ENCODE data around the gene IFT172. TPM values are rescaled to one million over a fixed set of nuclear protein-coding genes. Genes with fewer than 3 reads are reported as not detected.
A peak's percentile ranks its signal among the peaks of the same experiment; 100 is the strongest.
"Not testable (repeated sequence)": the region's sequence is repeated elsewhere in the genome, so short reads cannot be mapped to it uniquely, and the experiment has no call there.

IFT172 gene
- 10 to 100 TPM; 11.1 to 17.4 TPM for total RNA-seq

DNA sequence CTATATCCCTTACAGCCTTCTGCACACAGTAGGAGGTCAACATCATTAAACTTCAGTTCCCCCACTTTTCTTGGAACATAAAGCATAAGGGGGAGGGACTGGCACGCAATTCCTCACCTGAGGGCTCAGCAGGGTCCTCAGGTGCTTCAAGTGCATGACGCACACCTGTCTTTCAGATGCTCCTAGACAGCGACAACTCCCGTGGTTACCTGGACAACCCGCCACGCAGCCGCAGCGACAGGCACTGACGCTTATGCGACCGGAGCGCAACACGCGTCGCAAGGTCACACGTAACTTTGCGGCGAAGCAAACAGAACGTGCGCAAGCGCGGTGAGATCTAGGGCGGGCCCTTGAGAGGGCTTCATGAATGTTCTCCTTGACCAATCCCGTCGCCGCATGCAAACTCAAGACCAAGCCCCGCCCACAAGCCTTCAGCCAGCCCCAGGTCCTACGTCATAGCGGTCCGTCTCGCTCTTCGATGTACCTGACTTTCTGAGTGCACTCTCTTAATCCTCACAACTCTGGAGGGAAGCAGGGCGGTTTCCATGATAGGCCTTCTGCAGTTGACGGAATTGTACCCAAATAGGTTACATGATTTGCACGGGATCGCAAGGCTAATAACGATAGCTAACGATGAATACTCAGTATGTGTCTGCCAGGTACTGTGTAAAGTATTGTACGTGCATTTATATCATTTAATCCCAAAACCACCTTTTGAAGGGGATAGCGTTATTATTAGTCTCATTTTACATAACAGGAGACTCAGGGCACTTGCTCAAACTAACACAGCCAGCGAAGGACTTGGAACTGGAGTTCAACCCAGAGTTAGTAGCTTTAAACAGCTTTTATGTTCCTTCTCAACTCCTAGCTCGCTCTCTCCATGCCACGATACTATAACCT is at the start of gene IFT172:
IFT172 (minus strand) TSS at position 246 of the 900 bp plus-strand sequence; CDS start at position 156, 90 bp downstream.
- Mint-ChIP-seq H3K4me1 (ENCODE audit: low read depth in 2 of 2) (peaks cover 19 to 20% of the 10 kb centered on the region in 2 donors), H3K4me3 (peak within 1 kb of the TSS; percentile 96), H3K9me3 (no peaks in the 10 kb centered on the region), H3K27me3 (peaks cover 11 to 15% of the 10 kb centered on the region in 2 donors), H3K27ac (peak within 1 kb of the TSS; percentile 73 to 86), H3K36me3 (no peaks in the 10 kb centered on the region)
- DNase-seq (ENCODE audit: low spot score) (peak; percentile 99), ATAC-seq (peak; percentile 97 to 98)

GRCh38 chr2:27538839-27539450 is 49.4 kb upstream of the IFT172 start:
- H3K36me3 Mint-ChIP-seq; DNase-seq (ENCODE audit: low spot score); H3K4me1 Mint-ChIP-seq (ENCODE audit: low read depth in 2 of 2); H3K27ac Mint-ChIP-seq; ATAC-seq; H3K9me3 Mint-ChIP-seq; H3K4me3 Mint-ChIP-seq: not testable (repeated sequence)
- H3K27me3 Mint-ChIP-seq, result peaks cover 20 to 23% of the 10 kb centered on the region in 2 donors

DNA sequence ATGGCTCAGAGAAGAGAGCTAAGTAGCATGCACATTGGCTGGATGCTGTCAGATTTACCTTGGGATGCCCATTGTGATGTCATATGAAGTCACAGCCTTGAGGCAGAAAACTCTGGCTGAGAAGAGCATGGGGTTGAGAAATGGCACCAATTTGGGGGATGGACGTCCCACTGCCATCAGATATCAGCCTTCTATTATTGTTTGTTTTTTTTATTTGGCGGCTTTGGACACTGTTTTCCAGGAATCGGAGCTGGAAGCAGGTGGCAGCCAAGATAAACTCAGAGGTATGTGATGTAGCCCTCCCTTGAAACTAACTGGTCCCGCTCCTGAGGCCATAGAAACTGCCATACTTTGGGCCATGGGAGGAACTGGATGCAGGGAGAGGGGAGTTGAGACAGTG is 47.7 kb upstream of the IFT172 start:
- H3K27ac Mint-ChIP-seq, result no peak overlapping the region
- no peaks in the 10 kb centered on the region for H3K4me1 Mint-ChIP-seq (ENCODE audit: low read depth in 2 of 2)
- no peak for DNase-seq (ENCODE audit: low spot score)

DNA sequence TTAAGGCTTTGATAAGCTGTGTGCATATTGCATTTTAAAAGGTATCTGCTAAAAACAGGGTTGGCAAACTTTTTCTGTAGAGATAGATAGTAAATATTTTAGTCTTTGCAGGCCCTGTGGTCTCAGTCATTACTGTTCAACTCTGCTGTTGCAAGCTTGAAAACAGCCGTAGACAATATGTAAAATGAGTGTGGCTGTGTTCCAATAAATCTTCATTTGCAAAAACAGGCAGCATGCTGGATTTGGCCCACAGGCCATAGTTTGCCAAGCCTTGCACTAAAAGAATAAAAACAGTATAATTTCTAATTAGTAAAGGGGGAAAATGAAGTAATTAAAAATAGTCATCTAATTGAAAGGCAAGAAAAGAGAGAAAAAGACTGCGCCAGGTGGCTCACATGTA is 42.4 kb upstream of the IFT172 start:
- Mint-ChIP-seq H3K27me3 (peaks cover 21 to 25% of the 10 kb centered on the region in 2 donors), H3K27ac (no peak overlapping the region), H3K4me3 (no peak overlapping the region), H3K9me3 (no peaks in the 10 kb centered on the region), H3K4me1 (ENCODE audit: low read depth in 2 of 2) (no peaks in the 10 kb centered on the region), H3K36me3 (no peaks in the 10 kb centered on the region)
- ATAC-seq (no peak), DNase-seq (ENCODE audit: low spot score) (no peak)

More for the DNA sequence above, 47.7 kb upstream of the IFT172 start:
- Mint-ChIP-seq H3K27me3 (peaks cover 22 to 27% of the 10 kb centered on the region in 2 donors), H3K4me3 (no peak overlapping the region), H3K9me3 (no peaks in the 10 kb centered on the region), H3K36me3 (no peaks in the 10 kb centered on the region)
- no peak for ATAC-seq

DNA sequence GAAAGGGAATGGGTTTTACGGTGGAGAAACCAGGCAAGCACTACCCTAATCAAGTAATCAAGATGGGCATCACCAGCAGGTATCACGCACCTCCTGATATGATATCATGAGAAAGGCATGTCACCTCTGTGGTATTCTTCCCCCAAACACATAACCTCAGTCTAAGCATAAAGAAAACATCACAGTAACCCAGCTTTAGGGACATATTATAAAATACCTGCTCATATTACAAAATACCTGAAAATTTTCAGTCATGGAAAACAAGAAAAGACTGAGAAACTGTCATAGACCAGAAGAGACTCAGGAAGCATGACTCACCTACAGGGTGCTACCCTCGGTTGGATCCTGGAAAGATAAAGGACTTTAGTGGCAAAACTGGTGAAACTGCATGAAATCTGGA is 37.6 kb upstream of the IFT172 start:
- ATAC-seq (no peak), DNase-seq (ENCODE audit: low spot score) (no peak)
- Mint-ChIP-seq H3K4me1 (ENCODE audit: low read depth in 2 of 2) (no peaks in the 10 kb centered on the region), H3K27ac (no peak overlapping the region), H3K9me3 (no peaks in the 10 kb centered on the region), H3K4me3 (no peak overlapping the region), H3K36me3 (no peaks in the 10 kb centered on the region), H3K27me3 (peaks cover 32 to 42% of the 10 kb centered on the region in 2 donors)

GRCh38 chr2:27522400-27522945 is 32.9 kb upstream of the IFT172 start:
- DNase-seq (ENCODE audit: low spot score) (no peak), ATAC-seq (no peak)
- no peaks in the 10 kb centered on the region for H3K4me1 Mint-ChIP-seq (ENCODE audit: low read depth in 2 of 2)
- H3K36me3 Mint-ChIP-seq, result no peaks in the 10 kb centered on the region
- H3K9me3 Mint-ChIP-seq, result no peaks in the 10 kb centered on the region
- no peak overlapping the region for H3K27ac Mint-ChIP-seq
- peaks cover 27 to 36% of the 10 kb centered on the region in 2 donors for H3K27me3 Mint-ChIP-seq
- H3K4me3 Mint-ChIP-seq, result no peak overlapping the region

DNA sequence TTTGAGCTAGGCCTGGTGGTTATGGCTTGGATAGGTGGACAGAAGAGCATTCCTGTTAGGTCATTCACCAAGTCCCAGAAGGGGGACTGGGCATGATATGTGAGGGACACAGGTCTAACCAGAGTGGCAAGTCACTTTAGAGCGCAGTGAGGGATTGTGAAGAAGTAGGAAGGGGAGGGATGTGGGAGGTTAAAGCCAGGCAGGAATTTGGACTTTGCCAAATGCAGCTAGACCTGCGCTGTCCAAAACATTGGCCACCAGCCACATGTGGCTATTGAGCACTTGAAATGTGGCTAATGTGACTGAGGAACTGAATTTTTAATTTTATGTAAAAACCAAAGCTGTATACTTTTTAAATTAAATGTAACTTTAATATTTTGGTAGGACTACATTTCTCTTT is 30.8 kb upstream of the IFT172 start:
- DNase-seq (ENCODE audit: low spot score) (no peak), ATAC-seq (no peak)
- H3K4me3 Mint-ChIP-seq, result no peak overlapping the region
- H3K9me3 Mint-ChIP-seq, result no peaks in the 10 kb centered on the region
- no peak overlapping the region for H3K27ac Mint-ChIP-seq
- no peaks in the 10 kb centered on the region for H3K4me1 Mint-ChIP-seq (ENCODE audit: low read depth in 2 of 2)
- H3K36me3 Mint-ChIP-seq, result no peaks in the 10 kb centered on the region
- H3K27me3 Mint-ChIP-seq, result peaks cover 18 to 22% of the 10 kb centered on the region in 2 donors

DNA sequence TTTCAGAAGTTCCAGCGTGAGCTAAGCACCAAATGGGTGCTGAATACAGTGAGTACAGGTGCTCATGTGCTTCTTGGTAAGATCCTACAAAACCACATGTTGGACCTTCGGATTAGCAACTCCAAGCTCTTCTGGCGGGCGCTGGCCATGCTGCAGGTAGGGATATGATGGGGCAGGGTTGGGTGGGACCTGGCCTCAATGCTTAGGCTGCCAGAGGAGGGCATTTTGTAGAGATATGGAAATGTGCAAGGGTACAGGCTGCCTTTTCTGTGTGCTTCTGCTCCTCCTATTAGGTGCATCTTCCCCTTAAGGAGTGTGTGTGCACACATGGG is 29.2 kb upstream of the IFT172 start:
- DNase-seq (ENCODE audit: low spot score), result no peak
- H3K36me3 Mint-ChIP-seq, result no peaks in the 10 kb centered on the region
- no peak for ATAC-seq
- H3K27ac Mint-ChIP-seq, result no peak overlapping the region
- no peaks in the 10 kb centered on the region for H3K4me1 Mint-ChIP-seq (ENCODE audit: low read depth in 2 of 2)
- no peaks in the 10 kb centered on the region for H3K9me3 Mint-ChIP-seq
- no peak overlapping the region for H3K4me3 Mint-ChIP-seq
- H3K27me3 Mint-ChIP-seq, result peaks cover 16 to 20% of the 10 kb centered on the region in 2 donors

DNA sequence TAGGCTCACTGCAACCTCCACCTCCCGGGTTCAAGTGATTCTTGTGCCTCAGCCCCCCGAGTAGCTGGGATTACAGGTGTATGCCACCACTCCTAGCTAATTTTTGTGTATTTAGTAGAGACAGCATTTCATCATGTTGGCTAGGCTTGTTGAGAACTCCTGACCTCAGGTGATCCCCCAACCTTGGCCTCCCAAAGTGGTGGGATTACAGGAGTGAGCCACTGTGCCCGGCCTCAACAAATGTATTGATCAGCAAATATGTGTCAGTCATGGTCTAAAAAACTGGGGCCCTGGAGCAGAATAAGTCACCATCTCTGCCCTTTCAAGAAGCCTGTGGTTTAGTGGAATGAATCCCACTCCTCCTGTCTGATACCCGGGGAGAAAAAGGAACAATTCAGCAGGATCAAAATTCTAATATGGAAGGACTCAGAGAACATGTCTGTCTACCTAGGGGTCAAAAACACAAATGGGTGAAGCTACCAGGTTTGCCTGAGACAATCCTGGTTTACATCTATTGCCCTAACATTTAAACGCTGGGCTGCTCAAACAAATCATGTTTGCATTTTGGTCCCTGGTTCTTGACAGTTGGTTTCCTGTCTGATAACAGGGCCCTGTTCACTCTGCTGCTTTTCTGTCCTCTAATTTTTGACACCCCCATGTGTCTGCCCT is 28.7 kb upstream of the IFT172 start:
- Mint-ChIP-seq H3K4me3 (no peak overlapping the region), H3K4me1 (ENCODE audit: low read depth in 2 of 2) (no peaks in the 10 kb centered on the region), H3K27me3 (peaks cover 15 to 20% of the 10 kb centered on the region in 2 donors), H3K27ac (no peak overlapping the region), H3K9me3 (no peaks in the 10 kb centered on the region), H3K36me3 (no peaks in the 10 kb centered on the region)
- ATAC-seq (no peak), DNase-seq (ENCODE audit: low spot score) (no peak)

GRCh38 chr2:27509326-27509725 is 19.8 kb upstream of the IFT172 start:
- H3K4me1 Mint-ChIP-seq (ENCODE audit: low read depth in 2 of 2), result no peaks in the 10 kb centered on the region
- no peaks in the 10 kb centered on the region for H3K36me3 Mint-ChIP-seq
- no peak overlapping the region for H3K27ac Mint-ChIP-seq
- DNase-seq (ENCODE audit: low spot score), result no peak
- no peak overlapping the region for H3K4me3 Mint-ChIP-seq
- no peak for ATAC-seq
- peaks cover 9 to 13% of the 10 kb centered on the region in 2 donors for H3K27me3 Mint-ChIP-seq
- no peaks in the 10 kb centered on the region for H3K9me3 Mint-ChIP-seq

DNA sequence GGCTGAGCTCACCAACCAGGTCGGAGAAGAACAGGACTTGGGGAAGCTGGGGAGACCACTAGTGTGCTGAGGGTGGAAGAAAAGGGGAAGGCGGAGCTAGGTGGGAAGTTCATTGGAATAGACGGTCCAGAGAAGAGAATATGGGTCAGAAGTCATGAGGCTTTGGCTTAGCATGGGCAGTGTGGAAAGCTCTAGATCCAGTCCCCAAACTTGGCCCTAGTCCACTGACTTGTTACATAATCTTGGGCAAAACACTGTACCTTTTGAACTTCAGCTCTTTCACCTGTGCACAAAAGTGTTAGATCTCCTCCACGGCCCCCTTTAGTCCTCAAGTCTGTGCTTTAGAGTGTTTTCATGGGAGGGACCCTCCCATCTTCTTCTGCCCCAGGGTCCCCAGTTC is 17.8 kb upstream of the IFT172 start:
- H3K4me3 Mint-ChIP-seq, result no peak overlapping the region
- no peaks in the 10 kb centered on the region for H3K36me3 Mint-ChIP-seq
- peaks cover 0 to 2% of the 10 kb centered on the region in 2 donors for H3K27me3 Mint-ChIP-seq
- no peak overlapping the region for H3K27ac Mint-ChIP-seq
- no peak for ATAC-seq
- no peak for DNase-seq (ENCODE audit: low spot score)
- H3K4me1 Mint-ChIP-seq (ENCODE audit: low read depth in 2 of 2), result no peaks in the 10 kb centered on the region
- no peaks in the 10 kb centered on the region for H3K9me3 Mint-ChIP-seq

DNA sequence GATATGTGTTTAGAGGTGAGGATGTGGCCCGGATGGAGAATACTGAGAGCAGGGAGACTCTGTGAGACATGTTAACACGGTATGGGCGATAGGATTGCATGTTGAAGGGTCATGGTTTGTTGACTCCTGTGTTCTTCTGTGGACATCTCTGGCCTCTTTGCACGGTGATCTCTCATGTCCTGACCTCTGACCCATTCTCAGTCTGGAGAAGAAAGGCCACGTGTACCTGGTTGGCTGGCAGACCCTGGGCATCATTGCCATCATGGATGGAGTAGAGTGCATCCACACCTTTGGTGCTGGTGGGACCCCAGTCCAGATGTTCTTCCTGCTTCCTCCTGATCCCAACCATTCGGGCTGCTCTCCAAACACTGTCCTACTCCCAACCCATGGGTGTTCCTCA is 17.0 kb upstream of the IFT172 start:
- H3K27me3 Mint-ChIP-seq, result no peaks in the 10 kb centered on the region
- no peak for DNase-seq (ENCODE audit: low spot score)
- ATAC-seq, result no peak
- no peaks in the 10 kb centered on the region for H3K4me1 Mint-ChIP-seq (ENCODE audit: low read depth in 2 of 2)
- no peaks in the 10 kb centered on the region for H3K9me3 Mint-ChIP-seq
- H3K27ac Mint-ChIP-seq, result no peak overlapping the region
- H3K36me3 Mint-ChIP-seq, result no peaks in the 10 kb centered on the region
- H3K4me3 Mint-ChIP-seq, result no peak overlapping the region

DNA sequence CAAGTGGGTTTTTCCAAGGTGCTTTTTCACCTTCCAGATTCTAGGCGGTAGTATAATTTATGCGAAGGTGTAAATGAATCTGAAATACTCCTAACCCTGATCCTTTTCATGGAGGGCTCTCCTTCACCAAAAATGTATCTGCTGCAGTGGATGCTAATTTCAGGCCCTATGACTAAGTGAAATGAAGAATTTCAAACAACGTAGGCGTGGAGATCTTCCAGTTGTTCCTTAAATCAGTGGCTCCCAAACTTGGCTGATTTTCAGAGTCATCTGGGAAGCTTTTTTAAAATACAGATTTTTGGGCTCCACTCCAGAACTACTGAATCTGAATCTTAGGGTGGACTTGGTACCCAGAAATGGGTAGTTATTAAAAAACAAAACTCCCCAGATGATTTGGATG is 12.6 kb upstream of the IFT172 start:
- H3K4me1 Mint-ChIP-seq (ENCODE audit: low read depth in 2 of 2), result no peaks in the 10 kb centered on the region
- DNase-seq (ENCODE audit: low spot score) (no peak), ATAC-seq (no peak)
- no peaks in the 10 kb centered on the region for H3K9me3 Mint-ChIP-seq
- no peaks in the 10 kb centered on the region for H3K36me3 Mint-ChIP-seq
- peaks cover 14 to 24% of the 10 kb centered on the region in 2 donors for H3K27me3 Mint-ChIP-seq
- H3K4me3 Mint-ChIP-seq, result no peak overlapping the region
- no peak overlapping the region for H3K27ac Mint-ChIP-seq

DNA sequence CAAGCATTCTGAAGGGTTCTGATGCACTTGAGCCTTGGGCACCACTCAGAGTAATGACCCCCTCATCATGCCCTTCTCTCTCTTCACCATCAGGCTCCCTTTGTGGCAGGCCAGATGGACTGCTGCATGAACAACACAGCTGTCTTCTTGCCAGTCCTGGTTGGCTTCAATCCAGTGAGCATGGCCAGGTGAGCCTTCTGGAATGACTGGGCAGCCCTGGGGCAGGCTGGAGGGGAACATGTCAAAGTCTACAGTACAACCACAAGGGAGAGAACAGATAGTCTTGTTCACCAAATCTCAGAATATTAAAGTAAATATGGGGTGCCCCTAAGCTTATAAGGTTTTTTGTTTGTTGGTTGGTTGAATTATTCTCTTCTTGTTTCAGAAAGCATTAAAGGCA is 11.5 kb upstream of the IFT172 start:
- Mint-ChIP-seq H3K36me3 (no peaks in the 10 kb centered on the region), H3K27me3 (peaks cover 21 to 34% of the 10 kb centered on the region in 2 donors), H3K4me1 (ENCODE audit: low read depth in 2 of 2) (peaks cover 0 to 2% of the 10 kb centered on the region in 2 donors), H3K9me3 (no peaks in the 10 kb centered on the region), H3K4me3 (no peak overlapping the region), H3K27ac (no peak overlapping the region)
- DNase-seq (ENCODE audit: low spot score) (no peak), ATAC-seq (no peak)

Data from natural killer cell treated with Interleukin-12 subunit alpha and Interleukin-12 subunit beta and Interleukin-15 and Interleukin-18, amount 100 ng/mL, for 72 hours (primary cell).